Stomach smooth muscle (tissue), 2 donors: ENCODE data around the gene LRRC27.
"Not testable (repeated sequence)": the region's sequence is repeated elsewhere in the genome, so short reads cannot be mapped to it uniquely, and the experiment has no call there.

ENCODE experiments used
- H3K27ac ChIP-seq: one replicate; pipeline ENCODE4 v1.7.0; 2013; ENCODE audit warnings: mild to moderate bottlenecking, low read length, inconsistent platforms
- H3K27me3 ChIP-seq, 2 donors: one replicate each; pipeline ENCODE4 v1.7.0; 2013; ENCODE audit warnings: low read length in 2 of 2; ENCODE audit not compliant: insufficient read depth in 2 of 2, control insufficient read depth in 1 of 2
- H3K36me3 ChIP-seq, 2 donors: one replicate each; pipeline ENCODE4 v1.7.0; 2013; ENCODE audit warnings: low read length in 2 of 2; ENCODE audit not compliant: control insufficient read depth in 2 of 2, insufficient read depth in 2 of 2
- H3K4me1 ChIP-seq: one replicate; pipeline ENCODE4 v1.7.0; 2013; ENCODE audit warnings: low read length; ENCODE audit not compliant: control insufficient read depth, insufficient read depth
- H3K4me3 ChIP-seq, 2 donors: one replicate each; pipeline ENCODE4 v1.7.0; 2013; ENCODE audit warnings: low read length in 2 of 2
- H3K9ac ChIP-seq, 2 donors: one replicate each; pipeline ENCODE4 v1.7.0; 2013; ENCODE audit warnings: low read length in 2 of 2, mild to moderate bottlenecking in 1 of 2
- H3K9me3 ChIP-seq, 2 donors: one replicate each; pipeline ENCODE4 v1.7.0; 2013; ENCODE audit warnings: low read length in 2 of 2; ENCODE audit not compliant: control insufficient read depth in 2 of 2
- donor health status: healthy.
- donor health status: Pancreatic carcinoma.

LRRC27 gene

GRCh38 chr10:132294561-132295318, 37.3 kb upstream of the LRRC27 start:
- Histone ChIP-seq H3K27ac (no peak overlapping the region), H3K36me3 (no peaks in the 10 kb centered on the region), H3K27me3 (peaks cover 0 to 2% of the 10 kb centered on the region in 2 donors), H3K9me3 (no peaks in the 10 kb centered on the region), H3K4me1 (peaks cover 17% of the 10 kb centered on the region), H3K4me3 (no peak overlapping the region), H3K9ac (no peak overlapping the region)

DNA sequence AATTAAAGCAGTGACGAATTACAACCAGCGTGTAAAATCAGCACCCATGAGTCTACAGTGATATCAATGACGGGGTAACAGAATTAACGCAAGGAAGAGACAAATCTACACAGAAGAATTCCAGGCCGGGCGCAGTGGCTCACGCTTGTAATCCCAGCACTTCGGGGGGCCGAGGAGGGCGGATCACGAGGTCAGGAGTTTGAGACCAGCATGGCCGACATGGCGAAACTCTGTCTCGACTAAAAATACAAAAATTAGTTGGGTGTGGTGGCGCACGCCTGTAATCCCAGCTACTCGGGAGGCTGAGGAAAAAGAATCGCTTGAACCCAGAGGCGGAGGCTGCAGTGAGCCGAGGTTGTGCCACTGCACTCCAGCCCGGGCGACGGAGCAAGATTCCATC, 36.5 kb upstream of the LRRC27 start:
- not testable (repeated sequence) for H3K9ac ChIP-seq, H3K4me3 ChIP-seq, H3K36me3 ChIP-seq, H3K27me3 ChIP-seq, H3K9me3 ChIP-seq, H3K27ac ChIP-seq
- peaks cover 17% of the 10 kb centered on the region for H3K4me1 ChIP-seq

- Histone ChIP-seq H3K27me3 (peaks cover 0 to 2% of the 10 kb centered on the region in 2 donors), H3K27ac (no peak overlapping the region), H3K4me1 (peaks cover 17% of the 10 kb centered on the region), H3K9me3 (no peaks in the 10 kb centered on the region), H3K36me3 (no peaks in the 10 kb centered on the region), H3K9ac (no peak overlapping the region), H3K4me3 (no peak overlapping the region)
These were observed 35.1 kb upstream of the LRRC27 start for GRCh38 chr10:132296666-132297443.

GRCh38 chr10:132297526-132297925, 34.5 kb upstream of the LRRC27 start:
- Histone ChIP-seq H3K4me3 (no peak overlapping the region), H3K4me1 (peaks cover 17% of the 10 kb centered on the region), H3K27me3 (peaks cover 0 to 2% of the 10 kb centered on the region in 2 donors), H3K36me3 (no peaks in the 10 kb centered on the region), H3K9ac (no peak overlapping the region), H3K9me3 (no peaks in the 10 kb centered on the region), H3K27ac (no peak overlapping the region)

- H3K27ac ChIP-seq = no peak overlapping the region
- peaks cover 0 to 2% of the 10 kb centered on the region in 2 donors for H3K27me3 ChIP-seq
- H3K9ac ChIP-seq = no peak overlapping the region
- no peaks in the 10 kb centered on the region for H3K36me3 ChIP-seq
- no peaks in the 10 kb centered on the region for H3K9me3 ChIP-seq
- peaks cover 10% of the 10 kb centered on the region for H3K4me1 ChIP-seq
- H3K4me3 ChIP-seq = no peak overlapping the region
These were observed 33.7 kb upstream of the LRRC27 start for GRCh38 chr10:132298038-132298881.

- H3K4me3 ChIP-seq = no peak overlapping the region
- H3K27me3 ChIP-seq = peaks cover 0 to 2% of the 10 kb centered on the region in 2 donors
- H3K27ac ChIP-seq = no peak overlapping the region
- no peaks in the 10 kb centered on the region for H3K36me3 ChIP-seq
- no peaks in the 10 kb centered on the region for H3K9me3 ChIP-seq
- H3K9ac ChIP-seq = no peak overlapping the region
- peaks cover 1% of the 10 kb centered on the region for H3K4me1 ChIP-seq
These were observed 32.3 kb upstream of the LRRC27 start for GRCh38 chr10:132299371-132300336.

GRCh38 chr10:132300582-132300981, 31.4 kb upstream of the LRRC27 start:
- Histone ChIP-seq H3K36me3 (no peaks in the 10 kb centered on the region), H3K9me3 (no peaks in the 10 kb centered on the region), H3K27me3 (peaks cover 0 to 2% of the 10 kb centered on the region in 2 donors), H3K4me3 (no peak overlapping the region), H3K4me1 (no peaks in the 10 kb centered on the region), H3K27ac (no peak overlapping the region), H3K9ac (no peak overlapping the region)

DNA sequence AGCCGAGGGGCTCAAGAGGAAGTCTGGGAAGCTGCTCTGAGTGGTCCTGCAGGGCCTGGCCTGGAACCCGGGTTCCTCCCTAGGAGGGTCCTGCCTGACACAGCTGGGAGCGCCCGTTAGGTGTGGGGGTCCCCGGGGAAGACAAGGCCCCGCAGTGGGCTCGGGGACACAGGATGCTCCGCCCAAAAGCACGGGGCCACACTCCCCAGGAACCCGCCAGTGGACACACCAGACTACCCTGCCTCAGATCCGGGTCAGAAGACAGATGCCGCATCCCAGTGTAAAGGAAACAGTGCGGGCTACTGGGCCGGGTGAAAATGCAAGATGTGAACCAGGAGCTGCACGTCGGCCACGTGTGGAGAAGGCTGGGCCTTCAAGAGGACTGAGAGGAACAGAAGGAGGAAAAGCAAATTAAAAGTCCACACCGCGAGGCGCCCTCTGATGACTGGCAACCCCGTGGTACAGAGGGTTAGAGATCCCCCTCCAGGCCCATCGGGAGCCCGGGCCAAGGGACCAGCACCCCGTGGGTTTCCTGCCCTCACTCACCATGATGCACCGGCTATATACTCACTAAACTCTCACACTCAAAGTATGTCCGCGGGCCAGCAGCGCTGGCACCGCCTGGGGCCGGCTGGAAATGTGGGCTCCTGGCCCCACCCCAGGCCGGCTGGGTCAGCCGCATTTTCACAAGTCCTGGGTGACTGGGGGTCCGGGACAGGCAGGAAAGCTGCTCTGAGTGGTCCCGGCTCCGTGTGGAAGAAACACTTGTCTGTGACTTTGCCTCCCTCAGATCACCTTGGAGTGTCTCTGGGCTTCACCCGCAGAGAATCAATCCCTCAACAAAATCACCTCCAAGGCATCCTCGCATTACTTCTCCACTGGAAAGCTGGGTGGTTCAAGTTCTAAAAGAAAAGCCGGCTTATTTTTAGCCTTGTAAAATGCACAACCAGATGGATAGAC, 30.3 kb upstream of the LRRC27 start:
- Histone ChIP-seq H3K4me1 (peaks cover 1% of the 10 kb centered on the region), H3K9me3 (no peaks in the 10 kb centered on the region), H3K4me3 (no peak overlapping the region), H3K9ac (no peak overlapping the region), H3K27me3 (peaks cover 0 to 2% of the 10 kb centered on the region in 2 donors), H3K36me3 (no peaks in the 10 kb centered on the region), H3K27ac (no peak overlapping the region)
